HG02840 (cell line): Measurements from ENCODE around the gene GNPTAB.
"Not testable (repeated sequence)": the region's sequence is repeated elsewhere in the genome, so short reads cannot be mapped to it uniquely, and the experiment has no call there.

Source experiments
- ATAC-seq: cut with Tn5 transposase; IDR thresholded peaks from one replicate; pipeline ENCODE4 v1.9.1; 2021; ENCODE audit warnings: mild to moderate bottlenecking, moderate library complexity, moderate number of reproducible peaks; ENCODE audit not compliant: unreplicated experiment, low FRiP score

GNPTAB gene

DNA sequence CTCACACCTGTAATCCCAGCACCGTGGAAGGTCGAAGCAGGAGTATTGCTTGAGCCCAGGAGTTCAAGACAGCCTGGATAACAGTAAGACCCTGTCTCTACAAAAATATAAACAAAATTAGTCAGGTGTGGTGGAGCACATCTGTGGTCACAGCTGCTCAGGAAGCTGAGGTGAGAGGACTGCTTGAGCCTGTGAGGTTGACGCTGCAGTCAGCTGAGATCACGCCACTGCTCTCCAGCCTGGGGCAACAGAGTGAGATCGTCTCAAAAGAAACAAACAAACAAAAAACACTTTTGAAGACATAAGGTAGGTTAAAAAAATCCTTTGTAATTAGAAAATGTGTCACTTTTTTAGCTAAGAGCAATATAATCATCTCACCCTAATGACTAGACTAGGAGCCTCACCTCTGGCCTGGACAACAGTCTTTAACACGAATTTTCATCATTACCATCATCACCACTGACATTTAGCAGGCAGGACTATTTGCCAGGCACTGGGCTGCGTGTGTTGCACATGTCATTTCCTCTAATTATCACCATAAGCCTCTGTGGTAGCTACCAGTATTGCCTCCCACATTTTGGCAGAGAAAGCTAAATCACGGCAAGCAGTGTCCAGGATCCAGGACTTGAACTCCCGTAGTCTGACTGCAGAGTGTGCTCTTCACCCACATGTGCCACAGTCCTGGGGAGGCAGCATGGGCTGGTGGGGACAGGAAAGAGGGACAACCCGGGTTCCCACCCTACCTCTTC is 86.9 kb downstream of the GNPTAB start:
- peak; percentile 95 for ATAC-seq

DNA sequence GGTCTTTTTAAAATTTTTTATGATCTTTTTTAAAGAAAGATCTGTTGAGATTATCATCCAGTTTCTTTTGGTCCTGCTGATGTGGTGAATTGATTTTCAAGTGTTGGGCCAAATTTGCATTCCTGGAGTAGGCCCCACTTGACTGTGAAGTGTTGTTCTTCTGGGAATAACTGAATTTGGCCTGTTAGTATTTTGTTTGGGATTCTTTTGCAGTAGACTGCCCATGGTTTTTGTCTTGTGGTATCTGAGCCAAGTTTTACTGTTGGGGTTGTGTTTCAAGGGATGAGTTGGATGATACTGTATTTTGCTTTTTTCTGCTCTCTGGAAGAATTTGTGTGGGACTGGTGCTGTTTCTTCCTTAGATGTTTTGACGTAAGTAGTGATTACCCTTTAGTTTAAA is 87.5 kb downstream of the GNPTAB start:
- ATAC-seq: no peak

DNA sequence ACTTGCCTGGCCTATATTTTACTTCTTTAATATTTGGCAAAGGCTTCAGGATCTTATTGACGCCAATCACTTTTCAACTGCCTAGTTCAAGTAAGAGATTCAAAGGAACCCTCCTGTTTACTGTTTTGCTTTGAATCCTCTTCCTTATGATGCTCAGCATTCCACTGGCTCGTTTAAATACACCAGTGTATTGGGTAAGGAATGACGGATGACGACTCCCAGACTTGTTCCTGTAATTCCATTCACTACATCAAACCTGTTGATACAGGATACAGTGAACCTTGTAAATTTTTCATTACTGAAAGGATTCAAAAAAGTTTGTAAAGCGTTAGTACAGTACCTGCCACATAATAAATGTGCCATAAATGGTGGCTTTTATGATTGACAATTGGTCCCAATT is 89.8 kb downstream of the GNPTAB start:
- ATAC-seq: no peak

DNA sequence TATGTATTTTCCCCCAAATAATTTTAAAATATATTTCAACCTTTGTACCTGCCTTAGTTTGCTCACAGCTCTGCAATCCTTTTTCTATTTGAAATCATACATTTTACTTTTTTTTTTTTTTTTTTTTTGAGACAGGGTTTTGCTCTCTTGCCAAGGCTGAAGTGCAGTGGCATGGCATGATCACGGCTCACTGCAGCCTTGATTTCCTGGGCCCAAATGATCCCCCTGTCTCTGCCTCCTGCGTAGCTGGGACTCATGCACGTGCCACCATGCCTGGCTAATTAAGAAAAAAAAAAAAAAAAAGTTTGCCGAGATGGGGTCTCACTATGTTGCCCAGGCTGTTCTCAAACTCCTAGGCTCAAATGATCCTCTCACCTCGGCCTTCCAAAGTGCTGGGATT is 90.2 kb downstream of the GNPTAB start:
- ATAC-seq: no peak

DNA sequence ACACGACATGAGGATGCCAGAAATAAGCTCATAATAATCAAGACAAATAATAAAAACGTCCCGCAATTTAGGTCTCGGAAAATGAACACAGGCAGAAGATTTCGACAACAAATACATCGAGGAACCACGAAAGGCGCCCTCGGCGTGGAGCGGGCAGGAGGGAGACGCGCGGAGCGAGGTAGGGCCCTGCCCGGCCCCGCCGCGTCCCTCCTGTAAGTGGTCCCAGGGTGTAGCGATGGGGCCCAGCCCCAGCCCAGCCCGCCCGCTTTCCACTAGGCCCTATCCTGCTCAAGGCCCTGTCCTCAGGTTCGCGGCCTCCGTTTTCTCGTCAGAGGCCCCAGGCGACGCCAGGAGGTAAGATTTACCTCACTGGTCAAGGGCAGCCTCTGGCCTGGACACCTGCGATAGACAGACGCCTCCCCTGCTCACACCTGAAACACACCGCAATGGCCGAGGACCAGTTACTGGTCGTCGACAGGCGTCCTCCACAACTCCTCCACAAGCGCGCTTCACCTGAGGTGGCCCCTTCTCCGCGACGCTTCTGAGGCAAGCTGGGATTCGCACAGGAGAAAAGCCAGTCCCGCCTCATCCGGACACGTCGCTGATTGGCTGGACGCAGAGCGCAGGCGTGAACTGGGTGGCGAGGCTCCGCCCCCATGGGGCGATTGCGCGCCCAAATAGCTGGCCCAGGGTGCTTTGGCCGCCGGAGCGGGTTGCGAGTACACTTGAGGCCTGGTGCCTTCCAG is 91.7 kb downstream of the GNPTAB start, which contains the start of gene SYCP3:
SYCP3 (minus strand) TSS at position 543 of the 746 bp plus-strand sequence. CDS start 1,527 bp downstream, outside the sequence.
- ATAC-seq: no peak

DNA sequence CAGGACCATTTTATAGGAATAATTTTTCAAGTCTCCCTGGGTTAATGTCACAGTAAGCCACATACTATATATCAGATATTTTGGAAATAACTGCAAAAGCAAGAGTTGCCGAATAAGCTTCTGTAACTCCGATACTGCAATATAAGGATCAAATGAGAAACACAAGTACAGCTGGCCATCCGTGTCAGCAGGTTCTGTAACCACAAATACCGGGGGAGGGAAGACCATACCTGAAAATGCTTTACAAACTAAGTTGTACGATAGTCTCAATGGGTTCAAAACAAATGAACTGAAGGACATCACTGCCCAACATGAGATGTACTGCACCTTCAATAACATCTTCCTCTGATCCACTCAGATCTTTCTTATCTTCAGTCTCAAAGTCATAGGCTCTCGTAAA is 93.3 kb downstream of the GNPTAB start:
- ATAC-seq: no peak

DNA sequence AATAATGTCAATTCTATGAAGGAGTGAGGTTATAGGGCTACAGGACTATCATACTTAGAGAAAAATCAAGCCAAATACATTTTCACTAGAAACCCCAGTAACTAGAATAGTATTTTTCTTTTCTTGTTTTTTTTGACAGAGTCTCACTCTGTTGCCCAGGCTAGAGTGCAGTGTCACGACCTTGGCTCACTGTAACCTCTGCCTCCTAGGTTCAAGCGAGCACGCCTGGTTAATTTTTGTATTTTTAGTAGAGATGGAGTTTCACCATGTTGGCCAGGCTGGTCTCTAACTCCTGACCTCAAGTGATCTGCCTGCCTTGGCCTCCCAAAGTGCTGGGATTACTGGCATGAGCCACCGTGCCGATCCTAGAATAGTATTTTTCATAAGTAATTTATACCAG is 96.3 kb downstream of the GNPTAB start:
- not testable (repeated sequence) for ATAC-seq

DNA sequence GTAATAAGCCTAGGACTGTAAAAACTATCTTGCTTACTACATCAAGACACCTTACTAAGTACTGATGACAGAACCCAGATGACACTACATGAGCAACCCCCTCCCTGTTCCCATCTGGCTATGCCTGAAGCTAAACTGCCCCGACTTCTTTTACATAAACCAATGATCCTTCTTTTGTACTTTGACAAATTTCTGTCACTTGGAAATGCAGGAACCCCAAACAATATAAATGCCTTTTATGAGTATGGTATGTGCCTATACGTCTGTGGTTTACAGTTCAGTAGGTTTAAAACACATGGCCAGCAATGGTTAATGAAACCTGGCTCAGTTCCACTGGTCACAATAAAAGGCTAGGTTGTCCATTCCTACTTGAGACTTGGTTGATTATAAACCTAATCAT is 97.6 kb downstream of the GNPTAB start:
- ATAC-seq: no peak

DNA sequence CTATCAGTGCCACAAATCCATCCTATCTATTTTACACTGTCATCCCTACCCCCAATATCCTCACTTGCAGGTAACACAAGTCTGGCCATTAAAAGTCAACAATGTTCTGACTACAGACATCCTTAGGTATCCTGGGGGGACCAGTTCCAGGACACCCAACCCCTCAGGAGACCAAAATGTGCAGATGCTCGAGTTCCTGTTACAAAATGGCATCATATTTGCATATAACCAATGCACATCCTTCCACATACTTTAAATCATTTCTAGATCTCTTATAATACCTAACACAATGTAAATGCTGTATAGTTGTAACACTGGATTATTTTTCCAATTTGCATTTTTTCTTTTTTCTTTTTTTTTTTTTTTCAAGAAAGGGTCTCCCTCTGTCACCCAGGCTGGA is 98.4 kb downstream of the GNPTAB start:
- ATAC-seq: no peak

DNA sequence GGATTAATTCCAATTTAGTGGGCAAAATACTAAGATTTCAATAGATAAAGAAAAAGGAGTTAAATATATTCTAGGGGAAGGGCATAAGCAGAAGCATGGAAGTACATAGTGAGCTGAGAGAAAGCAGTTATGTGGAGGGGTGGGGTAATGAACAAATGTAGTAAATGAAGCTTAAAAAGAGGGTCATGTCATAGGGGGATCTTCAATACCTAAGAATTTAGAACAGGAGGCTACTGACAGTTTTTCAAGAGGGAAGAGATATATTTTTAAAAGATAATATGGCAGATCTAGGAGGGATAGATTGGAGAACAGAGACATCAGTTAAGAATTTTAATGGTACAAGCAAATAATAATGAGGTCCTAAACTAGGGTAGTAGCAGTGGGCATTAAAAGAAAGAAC is 100.9 kb downstream of the GNPTAB start:
- ATAC-seq: no peak

DNA sequence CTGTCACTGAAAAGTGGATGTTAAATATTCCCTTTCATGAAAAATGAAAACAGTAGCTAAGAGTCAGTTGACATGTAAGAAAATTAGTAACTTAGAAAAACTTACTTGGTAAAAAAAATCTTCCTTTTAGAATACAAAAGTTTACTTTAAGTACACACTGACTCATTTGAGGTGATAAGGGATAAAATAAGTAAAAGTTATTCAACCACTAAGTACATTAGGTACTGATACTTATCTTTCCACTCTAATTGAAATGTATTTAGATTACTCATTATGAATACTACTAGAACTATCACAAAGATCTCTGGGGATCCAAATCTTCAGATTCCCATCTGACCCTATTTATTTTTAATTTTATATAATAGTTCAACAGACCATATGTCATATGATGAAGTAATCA is 103.7 kb downstream of the GNPTAB start:
- ATAC-seq: no peak

DNA sequence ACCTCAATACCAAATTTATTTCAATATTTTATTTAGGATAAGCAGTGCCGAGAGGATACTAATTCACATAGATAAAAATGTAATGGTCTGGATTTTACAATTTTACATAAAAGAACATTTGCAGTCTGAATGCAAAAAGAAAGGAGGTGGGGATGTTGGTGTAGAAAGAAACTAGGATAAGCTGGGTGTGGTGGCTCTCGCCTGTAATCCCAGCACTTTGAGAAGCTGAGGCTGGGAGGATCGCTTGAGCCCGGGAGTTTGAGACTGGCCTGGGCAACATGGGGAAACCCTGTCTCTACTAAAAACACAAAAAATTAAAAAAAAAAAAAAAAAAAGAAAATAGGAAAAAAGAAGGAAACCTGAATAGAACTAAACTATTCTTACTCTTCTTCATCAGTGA is 108.4 kb downstream of the GNPTAB start:
- ATAC-seq: no peak

DNA sequence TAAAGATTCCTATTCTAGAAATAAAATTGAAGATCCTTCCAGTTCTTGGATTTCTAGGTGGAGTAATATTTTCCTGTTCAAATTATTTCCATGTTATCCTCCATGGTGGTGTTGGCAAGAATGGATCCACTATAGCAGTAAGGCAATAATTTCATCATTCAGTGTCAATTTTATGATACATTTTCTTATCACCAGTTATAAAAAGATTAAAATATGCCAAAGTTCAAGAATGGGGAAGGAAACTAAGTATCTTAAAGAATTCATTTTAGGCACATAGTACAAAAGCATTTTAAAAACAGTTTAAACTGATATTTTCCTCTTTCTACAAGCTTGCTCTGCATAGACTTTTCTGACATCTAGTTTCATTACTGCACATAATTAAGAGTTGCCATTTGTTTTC is 110.6 kb downstream of the GNPTAB start:
- ATAC-seq: no peak

DNA sequence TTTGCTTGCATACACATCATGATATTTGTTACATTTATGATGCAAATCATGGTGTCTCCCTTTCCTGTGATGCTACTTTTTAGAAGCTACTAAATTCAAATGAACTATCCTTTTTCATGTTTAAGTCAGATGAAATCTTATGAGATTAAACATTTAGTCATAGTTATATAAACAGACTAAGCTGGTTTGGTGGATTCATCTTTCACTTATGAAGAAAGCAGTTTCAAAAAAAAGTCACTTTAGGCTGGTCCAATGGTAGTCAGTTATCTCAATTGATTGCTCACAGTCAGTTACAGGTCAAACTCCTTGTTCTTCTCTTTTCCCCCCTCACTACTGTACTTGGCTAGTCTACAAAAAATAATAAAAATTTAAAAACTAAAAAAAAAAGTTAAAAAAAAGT is 111.2 kb downstream of the GNPTAB start:
- no peak for ATAC-seq

DNA sequence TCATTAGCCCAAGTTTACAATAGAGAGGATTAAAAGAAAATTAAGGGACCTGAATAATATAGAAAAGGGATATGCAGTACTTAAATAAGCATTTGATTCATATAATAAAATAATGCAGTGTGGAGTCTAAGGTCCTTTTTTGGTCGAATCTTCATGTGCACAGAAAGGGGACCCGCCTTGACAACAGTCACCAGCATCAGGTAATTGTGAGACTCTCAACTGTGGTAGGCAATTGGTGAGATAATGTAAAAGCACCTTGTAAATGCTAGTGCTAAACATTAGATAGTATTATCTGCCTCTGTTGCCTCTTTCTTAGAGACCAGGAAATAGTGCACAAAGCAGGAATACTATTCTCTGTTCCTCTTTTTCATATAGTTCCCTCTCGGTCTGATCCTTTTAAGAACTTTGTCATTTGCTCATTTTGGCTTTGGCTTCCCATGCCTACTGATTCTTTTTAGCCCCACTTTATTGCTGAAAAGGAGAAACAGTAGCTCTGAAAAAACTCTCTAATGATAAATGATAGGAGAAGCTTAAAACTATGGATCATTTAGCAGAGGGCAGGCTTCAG is 115.8 kb downstream of the GNPTAB start:
- ATAC-seq: no peak

DNA sequence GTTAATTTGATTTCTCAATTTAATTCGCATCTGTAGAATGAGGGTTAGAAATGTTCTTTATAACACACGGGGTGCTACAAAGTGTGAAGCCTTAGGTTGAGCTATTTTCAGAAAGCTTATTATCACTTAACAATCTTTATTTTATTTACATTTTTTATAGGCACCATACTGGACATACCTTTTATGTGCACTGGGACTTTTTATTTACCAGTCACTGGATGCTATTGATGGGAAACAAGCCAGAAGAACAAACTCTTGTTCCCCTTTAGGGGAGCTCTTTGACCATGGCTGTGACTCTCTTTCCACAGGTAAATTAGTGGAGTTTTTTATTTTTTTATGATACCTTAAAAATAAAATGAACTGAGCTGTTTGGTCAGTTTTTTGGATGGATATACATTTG is 116.8 kb downstream of the GNPTAB start:
- ATAC-seq: no peak

DNA sequence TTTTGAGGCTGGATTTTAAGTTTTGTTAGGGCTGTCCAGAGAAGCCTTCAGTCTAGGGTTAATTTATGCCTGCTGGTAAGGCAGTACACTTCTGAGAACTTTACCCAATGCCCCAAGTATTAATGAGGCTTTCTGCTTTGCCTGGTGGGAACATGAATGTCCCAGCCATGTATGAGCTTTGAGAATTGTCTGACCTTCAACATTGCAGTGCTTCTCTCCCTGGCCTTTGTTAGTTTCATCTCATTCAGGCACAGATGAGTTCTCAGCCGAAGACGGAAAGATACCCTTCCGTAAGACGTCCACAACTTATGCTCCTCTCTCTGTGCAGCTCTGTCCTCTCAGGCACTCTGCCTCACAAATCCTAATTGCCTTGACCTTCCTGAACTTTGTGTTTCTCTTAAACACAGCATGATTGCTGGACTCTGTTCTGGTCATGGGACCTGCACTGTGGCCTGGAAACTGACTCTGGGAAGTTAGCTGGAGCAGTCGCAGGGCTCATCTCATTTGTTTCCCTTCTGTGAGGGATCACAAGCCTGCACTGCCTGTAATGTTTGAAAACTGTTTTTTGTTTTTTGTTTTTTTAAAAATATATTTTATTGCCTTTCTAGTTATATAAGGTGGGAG is 117.6 kb downstream of the GNPTAB start:
- no peak for ATAC-seq

DNA sequence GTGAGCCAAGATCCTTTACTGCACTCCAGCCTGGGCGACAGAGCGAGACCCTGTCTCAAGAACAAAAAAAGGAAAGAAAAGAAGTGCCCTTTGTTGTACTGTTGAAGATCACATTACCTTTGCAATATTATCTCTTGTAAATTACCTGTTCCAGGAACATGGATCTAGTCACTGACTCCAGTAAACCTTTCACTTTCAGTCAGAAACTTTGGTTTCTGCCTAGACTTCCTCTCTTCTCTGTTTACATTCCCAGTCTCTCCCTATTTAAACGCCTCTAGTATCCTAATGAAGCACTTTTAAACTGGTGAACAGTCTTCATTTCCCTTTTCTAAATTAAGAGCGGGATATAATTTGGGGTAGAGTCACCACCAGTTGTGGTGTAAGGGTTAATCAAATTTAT is 120.5 kb downstream of the GNPTAB start:
- no peak for ATAC-seq

DNA sequence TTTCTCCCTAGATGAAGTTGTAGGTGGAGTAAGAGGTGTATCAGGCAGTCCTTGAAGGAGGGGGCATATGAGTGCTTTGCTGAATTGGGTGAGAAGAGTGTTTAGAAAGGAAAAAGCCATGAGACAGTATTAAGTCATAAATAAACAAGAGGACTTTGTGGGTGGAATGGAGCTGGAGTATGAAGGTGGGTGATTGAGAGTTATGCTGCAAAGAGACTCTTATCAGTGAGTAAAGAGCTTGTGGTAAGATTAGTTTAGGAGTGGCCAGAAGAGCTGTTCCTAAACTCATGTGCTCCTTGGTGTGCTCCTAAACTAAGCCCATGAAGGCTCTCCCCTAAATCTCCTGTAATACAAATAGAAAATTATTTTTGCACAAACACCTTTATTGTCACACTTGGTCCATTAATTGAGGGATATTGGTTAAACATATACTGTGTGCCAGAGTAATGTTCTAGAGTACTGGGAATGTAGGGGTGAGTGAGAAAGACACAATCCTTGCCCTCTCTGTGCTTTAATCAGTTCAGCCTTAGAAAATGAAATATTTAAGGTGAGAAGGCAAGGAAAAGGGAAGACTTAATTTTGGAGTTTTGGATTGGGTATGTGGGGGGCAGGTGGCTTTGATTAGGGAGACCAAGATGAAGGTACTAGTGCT is 123.5 kb downstream of the GNPTAB start:
- no peak for ATAC-seq

DNA sequence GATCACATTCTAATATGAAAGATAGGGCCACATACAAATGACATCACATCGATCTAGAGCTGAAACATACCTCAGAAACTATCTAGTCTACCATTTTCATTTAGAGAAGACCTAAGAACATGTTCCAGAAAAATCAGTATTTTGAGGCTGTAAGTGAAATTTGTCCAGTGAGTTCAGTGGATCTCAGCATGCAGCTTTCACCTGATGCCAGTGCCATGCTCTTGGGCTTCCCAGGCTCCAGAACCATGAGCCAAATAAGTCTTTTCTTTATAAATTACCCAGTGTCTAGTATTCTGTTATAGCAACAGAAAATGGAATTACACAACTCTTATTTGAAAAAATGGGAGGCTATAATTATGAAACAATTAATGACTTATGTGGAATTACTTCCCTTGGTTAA is 124.4 kb downstream of the GNPTAB start:
- no peak for ATAC-seq

DNA sequence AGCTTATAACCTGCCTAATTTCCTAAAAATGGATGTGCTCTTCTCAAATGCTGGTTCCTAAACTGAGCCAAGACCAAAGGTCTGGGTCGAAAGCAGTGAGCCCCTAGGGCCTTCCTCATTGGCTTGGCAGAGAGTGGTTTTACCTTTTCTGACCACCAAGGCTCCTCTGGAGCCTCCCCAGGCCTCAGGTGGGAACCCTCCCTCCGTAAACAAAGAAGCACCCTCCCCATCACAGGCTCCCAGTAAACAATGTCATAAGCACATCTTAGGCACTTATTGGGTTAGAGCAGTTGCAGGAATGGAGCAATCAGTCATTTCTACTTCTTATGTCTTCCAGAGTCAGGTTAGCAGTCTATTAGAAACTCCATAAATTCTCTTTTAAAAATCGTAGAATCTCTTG is 127.3 kb downstream of the GNPTAB start:
- no peak for ATAC-seq
